Coronary artery (tissue), 2 donors: Measurements from ENCODE around the gene EMX2.

ENCODE experiments used
- DNase-seq: peaks from one replicate; pipeline ENCODE4 v3.0.0-alpha.2; 2017; ENCODE audit warnings: low spot score
- H3K27ac ChIP-seq, 2 donors: fragments of 200-600 bp; sonication (generic); one replicate each; pipeline ENCODE4 v1.5.1; 2016 to 2019
- H3K4me3 ChIP-seq: fragments of 200-600 bp; sonication (generic); 2 replicates; pipeline ENCODE4 v1.5.1; 2016; ENCODE audit warnings: mild to moderate bottlenecking, moderate library complexity
- CTCF ChIP-seq: fragments of 200-600 bp; sonication (generic); IDR thresholded peaks from one replicate; pipeline ENCODE4 v1.5.1; 2019; ENCODE audit warnings: antibody characterized with exemption

The EMX2 gene

GRCh38 chr10:117550076-117550475 is 7.5 kb downstream of the EMX2 start:
- no peak for TF ChIP-seq CTCF
- no peak overlapping the region for H3K27ac ChIP-seq
- DNase-seq: no peak

GRCh38 chr10:117550599-117551329 is 8.2 kb downstream of the EMX2 start:
- DNase-seq: no peak
- Histone ChIP-seq H3K4me3 (no peak overlapping the region), H3K27ac (no peak overlapping the region)
- TF ChIP-seq CTCF: no peak

More at GRCh38 chr10:117550076-117550475, 7.5 kb downstream of the EMX2 start:
- H3K4me3 ChIP-seq: no peak overlapping the region

- Histone ChIP-seq H3K4me3 (no peak overlapping the region), H3K27ac (no peak overlapping the region)
- DNase-seq: no peak
- TF ChIP-seq CTCF: no peak
Measured at GRCh38 chr10:117551330-117552155, 9.0 kb downstream of the EMX2 start.

- TF ChIP-seq CTCF: no peak
- Histone ChIP-seq H3K4me3 (no peak overlapping the region), H3K27ac (no peak overlapping the region)
- no peak for DNase-seq
Measured at GRCh38 chr10:117552156-117552631, 9.6 kb downstream of the EMX2 start.

- no peak overlapping the region for H3K4me3 ChIP-seq
- no peak for TF ChIP-seq CTCF
- DNase-seq: no peak
- no peak overlapping the region for H3K27ac ChIP-seq
Measured at GRCh38 chr10:117552701-117553141, 10.2 kb downstream of the EMX2 start.

- H3K4me3 ChIP-seq: no peak overlapping the region
- H3K27ac ChIP-seq: no peak overlapping the region
- TF ChIP-seq CTCF: no peak
- DNase-seq: no peak
Measured at GRCh38 chr10:117553142-117553814, 10.7 kb downstream of the EMX2 start.
